VCaP (cell line): ENCODE data around the gene SPATS2L.

Experiments used
- H3K27ac ChIP-seq: fragments of 450-650 bp; 2 replicates; pipeline ENCODE4 v1.5.1; 2017
- TF ChIP-seq, protein P1 (sequence below): fragments of 450-650 bp; conservative IDR thresholded peaks from 2 replicates; pipeline ENCODE4 v1.5.1; 2017; ENCODE audit warnings: mild to moderate bottlenecking, moderate library complexity

SPATS2L gene

DNA sequence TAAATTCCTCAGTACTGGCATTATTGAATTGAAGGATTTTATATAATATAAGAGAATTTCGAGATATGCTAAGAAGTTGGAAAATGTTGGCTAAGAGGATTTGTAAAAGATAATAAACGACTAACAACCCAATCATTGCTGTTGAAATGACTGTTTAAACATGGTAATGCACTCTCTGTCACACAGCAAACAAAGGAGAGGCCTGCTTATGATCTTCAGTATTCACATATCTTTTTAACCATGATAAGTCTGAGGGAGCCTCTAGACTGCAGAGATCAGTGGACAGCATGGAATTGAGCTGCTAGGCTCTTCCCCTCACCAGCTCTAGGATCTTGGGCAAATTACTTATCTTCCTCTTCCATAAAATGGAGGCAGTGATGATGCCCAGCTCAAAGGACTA lies 200.7 kb downstream of the SPATS2L start:
- TF ChIP-seq, protein P1, sequence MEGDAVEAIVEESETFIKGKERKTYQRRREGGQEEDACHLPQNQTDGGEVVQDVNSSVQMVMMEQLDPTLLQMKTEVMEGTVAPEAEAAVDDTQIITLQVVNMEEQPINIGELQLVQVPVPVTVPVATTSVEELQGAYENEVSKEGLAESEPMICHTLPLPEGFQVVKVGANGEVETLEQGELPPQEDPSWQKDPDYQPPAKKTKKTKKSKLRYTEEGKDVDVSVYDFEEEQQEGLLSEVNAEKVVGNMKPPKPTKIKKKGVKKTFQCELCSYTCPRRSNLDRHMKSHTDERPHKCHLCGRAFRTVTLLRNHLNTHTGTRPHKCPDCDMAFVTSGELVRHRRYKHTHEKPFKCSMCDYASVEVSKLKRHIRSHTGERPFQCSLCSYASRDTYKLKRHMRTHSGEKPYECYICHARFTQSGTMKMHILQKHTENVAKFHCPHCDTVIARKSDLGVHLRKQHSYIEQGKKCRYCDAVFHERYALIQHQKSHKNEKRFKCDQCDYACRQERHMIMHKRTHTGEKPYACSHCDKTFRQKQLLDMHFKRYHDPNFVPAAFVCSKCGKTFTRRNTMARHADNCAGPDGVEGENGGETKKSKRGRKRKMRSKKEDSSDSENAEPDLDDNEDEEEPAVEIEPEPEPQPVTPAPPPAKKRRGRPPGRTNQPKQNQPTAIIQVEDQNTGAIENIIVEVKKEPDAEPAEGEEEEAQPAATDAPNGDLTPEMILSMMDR: no peak
- H3K27ac ChIP-seq: no peak overlapping the region

DNA sequence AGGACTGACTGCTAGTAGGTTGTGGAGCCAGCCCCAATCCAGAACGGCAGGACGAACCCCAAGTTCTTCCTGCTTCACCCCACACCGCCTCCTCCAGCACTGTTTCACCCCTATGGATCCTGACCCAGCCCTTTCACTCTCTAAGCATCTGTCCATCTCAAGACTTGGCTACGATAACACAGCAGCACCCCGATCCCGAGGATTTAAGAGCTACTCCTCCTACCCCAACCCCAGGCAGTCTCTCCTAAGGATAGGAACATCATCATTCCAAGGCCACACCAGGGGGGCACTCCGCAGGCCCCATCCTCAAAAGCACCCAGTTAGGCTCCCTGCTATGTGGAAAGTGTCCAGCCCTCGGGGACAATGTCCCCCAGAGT lies 202.7 kb downstream of the SPATS2L start:
- H3K27ac ChIP-seq: peak overlapping the region; percentile 84
- TF ChIP-seq, protein P1: no peak

DNA sequence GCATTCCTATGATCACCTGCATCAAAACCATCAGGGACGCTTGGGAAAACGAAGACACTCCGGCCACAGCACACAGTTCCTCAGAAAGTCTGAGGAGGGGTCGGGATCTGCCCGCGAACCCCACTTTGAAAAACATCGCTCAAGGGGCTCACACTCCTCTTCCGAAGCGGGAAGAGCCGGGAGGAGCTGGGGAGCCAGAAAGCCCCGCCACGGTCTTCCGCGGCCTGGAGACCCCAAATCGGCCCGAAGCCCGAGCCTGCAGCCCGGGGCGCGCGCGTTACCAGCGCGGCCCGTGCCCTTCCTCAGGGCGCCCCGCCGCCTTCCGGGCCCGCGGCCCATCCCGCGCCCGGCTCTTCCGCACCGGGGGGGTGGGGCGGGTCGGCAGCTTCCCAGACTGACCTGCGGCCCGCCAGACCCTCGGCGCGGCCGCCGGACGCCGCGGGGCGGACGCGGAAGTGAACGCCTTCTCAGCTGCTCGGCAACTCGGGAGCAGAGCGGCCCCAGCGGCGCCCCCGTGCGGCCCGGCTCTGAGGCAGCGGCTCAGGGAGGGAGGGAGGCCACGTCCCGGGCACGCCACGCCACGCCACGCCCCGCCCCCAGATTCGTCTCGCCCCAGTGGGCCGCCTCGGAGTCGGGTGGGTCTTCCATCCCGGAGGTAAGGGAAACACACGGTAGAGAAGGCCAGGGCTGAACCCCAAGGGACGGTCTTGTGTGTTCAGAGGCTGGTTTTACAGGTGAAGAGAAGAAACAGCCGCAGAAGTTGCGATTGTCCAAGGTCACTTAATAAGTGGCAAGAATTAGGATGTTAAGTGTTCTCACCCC lies 203.3 kb downstream of the SPATS2L start, which contains the start of gene KCTD18:
TSS of gene KCTD18 (minus strand) at position 457 of the 822 bp plus-strand sequence. CDS start 3,052 bp downstream, outside the sequence.
- H3K27ac ChIP-seq: peak within 1 kb of the TSS; percentile 84
- TF ChIP-seq, protein P1: peak; percentile 95

DNA sequence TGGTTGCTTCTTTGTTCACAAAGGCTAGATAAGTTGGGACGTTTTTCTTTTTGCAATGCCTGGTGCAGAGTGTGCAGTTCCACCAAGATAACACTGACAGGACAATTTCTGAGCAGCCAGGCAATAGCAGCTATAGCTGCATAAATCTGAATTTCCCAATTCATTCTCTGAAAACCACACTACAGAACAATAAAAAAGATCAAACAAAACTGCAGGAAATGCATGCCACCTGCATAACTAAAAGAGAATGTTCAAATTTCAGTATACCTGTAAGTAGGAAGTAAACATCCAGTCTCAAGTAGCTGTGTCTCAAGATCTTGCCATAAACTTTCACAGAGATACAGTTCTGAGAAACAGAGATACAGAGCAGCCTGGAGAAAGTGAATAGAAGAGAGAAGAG lies 208.7 kb downstream of the SPATS2L start:
- TF ChIP-seq, protein P1: no peak
- no peak overlapping the region for H3K27ac ChIP-seq

DNA sequence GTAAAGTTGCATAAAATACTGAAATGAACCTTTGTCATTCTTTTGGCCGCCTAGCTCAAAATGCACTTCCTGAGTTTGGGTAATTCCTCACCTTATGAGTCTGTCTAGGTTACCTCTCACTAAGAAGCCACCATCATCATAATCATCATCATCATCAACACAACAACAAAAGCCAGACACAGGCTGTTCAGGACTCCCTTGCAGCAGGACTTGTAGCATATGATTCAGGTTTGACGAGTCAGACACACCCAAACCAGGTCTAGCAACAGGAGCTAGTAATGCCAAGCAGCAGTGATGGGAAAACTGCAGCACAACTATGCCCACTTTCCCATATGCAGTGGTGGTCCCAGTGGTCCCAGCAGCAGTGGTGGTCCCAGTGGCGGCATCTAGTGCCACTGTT lies 216.7 kb downstream of the SPATS2L start:
- peak overlapping the region; percentile 67 for H3K27ac ChIP-seq
- TF ChIP-seq, protein P1: no peak

DNA sequence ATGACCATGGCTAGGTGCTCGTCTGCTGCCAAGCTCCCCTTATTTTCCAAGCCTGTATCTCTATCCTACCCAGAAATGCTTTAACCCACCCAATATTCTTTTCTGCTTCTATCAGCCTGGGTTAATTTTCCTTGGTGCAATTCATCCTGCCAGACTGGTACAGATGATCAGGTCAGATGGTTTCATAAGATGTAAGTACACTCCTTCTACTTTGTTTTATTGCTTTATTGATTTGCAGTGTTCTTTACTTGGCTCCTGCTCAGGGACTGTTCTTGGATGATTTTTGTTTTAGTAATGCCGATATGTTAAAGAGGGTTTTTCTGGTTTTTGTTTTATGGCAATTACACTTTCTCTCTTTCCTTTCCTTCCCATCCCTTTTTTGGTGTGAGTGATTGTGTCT lies 217.1 kb downstream of the SPATS2L start:
- TF ChIP-seq, protein P1: no peak
- H3K27ac ChIP-seq: peak overlapping the region; percentile 67

DNA sequence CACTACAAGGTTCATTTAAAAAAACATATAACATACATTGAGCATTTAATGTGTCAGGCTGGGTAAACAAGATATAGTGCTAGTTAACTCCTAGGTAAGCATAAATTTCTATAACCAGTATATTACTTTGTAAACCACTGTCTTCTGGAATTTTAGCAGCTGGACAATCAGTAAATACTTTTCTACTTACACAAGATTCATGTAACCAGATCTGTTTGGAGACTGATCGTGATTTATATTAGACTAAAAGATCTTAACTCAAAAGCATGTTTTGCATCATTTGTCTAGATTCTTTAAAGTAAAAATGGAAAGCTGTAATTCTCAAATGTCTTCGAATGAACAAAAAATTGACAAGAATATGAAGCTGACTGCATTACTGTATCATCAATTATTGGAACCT lies 218.6 kb downstream of the SPATS2L start:
- H3K27ac ChIP-seq: peak overlapping the region; percentile 67
- TF ChIP-seq, protein P1: no peak
